GM19455 (cell line): Measurements from ENCODE around the gene PYM1.
"Not testable (repeated sequence)": the region's sequence is repeated elsewhere in the genome, so short reads cannot be mapped to it uniquely, and the experiment has no call there.

Source experiments
- ATAC-seq: cut with Tn5 transposase; IDR thresholded peaks from one replicate; pipeline ENCODE4 v1.9.1; 2021; ENCODE audit not compliant: unreplicated experiment

Gene PYM1

DNA sequence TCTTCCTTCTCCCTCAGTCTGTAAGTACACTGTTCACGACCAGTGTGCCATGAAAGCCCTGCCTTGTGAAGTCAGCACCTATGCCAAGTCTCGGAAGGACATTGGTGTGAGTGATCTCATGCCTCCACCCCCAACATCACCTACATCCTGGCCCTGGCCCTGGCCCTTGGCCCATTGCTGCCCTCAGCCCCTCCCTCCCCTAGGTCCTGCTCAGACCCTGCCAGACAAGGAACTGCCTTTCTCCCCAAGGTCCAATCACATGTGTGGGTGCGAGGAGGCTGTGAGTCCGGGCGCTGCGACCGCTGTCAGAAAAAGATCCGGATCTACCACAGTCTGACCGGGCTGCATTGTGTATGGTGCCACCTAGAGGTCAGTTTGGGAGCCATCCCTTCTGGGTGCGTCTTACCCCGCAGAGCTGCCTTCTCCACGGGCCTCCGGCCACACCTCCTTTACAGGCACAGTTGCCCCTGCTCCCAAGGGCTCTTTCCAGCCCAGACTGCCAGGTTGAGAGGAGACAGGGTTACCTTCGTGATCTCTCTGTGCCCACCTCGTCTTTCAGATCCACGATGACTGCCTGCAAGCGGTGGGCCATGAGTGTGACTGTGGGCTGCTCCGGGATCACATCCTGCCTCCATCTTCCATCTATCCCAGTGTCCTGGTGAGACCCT is 12.5 kb upstream of the PYM1 start:
- ATAC-seq = peak; percentile 96

DNA sequence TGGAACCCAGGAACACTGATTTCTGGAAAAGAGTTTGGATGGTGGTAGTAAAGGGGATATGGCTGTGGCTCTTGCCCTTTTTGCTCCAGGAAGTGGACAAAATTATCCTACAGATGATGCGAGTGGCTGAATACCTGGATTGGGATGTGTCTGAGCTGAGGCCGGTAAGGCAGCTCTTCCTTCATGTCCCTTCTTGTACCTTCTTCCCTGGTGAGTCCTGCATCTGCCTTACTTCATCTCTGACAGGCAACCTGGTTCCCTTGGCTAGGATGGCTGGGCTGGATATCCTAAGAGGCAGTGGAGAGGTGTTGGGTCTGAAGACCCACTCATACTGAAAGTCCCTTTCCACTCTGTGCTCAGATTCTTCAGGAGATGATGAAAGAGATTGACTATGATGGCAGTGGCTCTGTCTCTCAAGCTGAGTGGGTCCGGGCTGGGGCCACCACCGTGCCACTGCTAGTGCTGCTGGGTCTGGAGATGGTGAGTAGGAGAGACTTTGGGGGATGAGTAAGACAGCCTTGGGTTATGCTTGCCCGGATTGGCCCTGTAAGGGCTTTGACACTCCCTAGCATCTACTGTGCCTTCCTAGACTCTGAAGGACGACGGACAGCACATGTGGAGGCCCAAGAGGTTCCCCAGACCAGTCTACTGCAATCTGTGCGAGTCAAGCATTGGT is 11.3 kb upstream of the PYM1 start:
- no peak for ATAC-seq

DNA sequence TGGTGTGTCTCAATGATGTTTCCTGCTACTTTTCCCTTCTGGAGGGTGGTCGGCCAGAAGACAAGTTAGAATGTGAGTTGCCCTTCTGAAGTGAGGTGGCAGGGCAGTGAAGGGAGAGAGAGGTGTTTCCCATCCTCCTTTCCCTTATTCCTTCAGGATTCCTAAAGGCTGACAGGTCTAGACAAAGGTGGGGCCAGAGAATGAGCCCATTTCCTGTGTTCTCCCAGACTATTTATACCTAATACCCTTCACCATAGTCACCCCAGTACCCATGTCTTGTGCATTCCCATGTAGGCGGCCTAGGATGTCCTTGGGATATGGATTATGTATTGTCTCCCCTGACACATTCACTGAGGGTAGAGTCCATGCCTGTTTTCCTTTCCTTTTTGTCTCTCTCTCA is 10.3 kb upstream of the PYM1 start:
- no peak for ATAC-seq

DNA sequence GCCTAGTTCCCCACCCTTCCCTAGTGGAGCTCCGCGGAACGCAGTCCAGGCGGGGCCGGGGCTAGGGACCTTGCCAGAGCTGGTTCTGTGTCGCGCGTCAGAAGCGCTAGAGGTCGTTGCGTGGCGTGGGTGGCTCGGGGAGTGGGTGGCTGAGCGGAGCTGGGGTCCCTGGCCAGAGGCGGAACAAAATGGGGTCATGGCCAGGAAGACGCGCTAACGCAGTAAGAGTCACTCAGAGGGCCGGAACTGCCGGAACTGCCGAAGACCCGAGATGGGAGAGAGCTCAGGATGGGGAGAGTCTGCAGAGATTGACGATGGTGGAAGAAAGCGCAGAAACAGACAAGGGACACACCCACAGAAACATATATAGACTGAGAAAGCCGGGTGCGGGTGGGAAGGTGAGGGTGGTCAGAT is 8.1 kb upstream of the PYM1 start:
- ATAC-seq = no peak

DNA sequence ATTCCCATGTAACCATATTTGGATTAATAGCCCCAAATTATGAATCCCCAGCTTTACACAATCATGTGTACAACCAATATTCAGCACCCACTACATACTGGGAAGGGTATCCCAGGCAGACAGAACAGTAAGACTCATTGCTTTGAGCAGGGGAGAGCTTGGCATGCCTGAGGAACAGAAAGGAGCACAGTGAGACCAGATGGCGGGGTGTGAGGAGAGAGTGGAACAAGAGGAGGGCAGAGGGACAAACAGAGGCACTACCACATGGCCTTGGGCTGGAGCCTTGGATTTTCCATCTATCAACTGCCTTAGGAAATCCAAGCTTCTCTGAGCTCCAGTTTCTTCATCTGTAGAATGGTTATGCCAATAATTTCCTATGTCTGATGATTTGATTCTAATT is 7.1 kb upstream of the PYM1 start:
- no peak for ATAC-seq

DNA sequence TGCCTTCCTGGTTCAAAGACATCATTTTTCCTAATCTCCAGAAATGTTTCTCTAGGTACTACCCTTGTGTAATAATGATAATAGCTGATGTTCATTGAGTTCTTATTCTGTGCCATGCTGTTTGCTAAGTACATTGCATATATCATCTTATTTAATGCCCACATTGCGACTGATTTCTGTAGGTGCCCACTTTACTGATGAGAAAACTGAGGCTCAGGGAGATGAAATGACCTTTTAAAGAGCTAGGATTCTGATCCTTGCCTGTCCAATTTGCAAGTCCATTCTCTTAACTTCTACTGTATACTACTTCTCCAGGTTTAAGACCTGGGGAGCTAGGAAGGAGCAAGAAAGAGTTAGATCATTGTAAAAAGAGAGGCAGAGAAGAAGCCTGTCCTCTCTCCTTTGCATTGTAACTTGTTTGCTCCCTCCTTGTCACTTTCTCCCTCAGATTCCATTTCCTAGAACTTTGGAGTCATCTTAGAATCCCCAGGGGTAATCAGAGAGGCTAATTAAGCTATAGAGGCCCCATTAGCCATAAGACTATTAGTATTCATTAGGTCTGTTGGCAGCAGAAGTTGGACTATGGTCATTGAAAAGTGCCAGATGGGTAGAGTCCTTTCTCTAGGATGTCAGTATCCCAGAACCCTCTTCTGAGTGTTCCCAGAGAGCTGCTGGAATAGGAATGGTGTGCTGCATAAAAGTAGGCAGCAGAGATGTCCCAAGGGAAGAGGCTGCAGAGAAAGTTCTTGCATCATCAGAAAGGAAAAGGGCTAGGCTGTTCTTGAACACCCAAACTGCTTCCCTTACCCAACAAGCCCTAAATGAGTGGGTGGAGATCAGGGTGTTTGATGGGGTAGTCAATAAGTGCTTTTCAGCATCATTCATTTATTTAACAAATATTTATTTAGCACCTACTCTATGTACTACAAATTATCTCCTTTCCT is 6.4 kb upstream of the PYM1 start:
- ATAC-seq = no peak

DNA sequence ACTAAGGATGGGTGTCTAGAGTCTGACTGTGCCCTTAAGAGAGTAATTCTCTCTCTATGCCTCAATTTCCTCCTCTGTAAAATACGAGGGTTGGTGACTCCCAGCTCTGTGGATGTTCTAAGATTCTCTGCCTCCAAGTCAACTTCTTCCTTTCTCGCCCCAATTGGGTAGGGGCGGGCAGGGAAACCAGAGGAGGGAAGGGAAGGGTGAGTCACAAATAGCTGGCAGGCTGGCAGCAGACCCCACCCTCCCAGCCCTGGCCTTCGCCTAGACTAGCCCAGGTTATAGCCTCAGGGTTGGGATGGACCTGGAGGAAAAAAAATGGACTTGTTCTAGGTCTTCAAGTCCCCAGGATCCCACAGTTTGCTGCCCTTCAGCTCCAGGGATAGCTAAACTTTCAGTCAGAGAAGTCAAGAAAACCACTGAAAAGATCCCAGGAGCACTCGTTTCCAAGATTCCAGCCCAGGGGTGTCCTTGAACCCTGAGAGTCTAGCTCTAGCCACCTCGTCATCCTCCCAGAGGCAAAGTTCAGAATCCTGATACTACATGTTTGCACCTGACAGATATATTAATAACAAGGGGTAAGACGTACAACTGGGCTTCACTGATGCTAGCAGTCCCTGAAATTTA is 5.6 kb upstream of the PYM1 start:
- ATAC-seq = no peak

DNA sequence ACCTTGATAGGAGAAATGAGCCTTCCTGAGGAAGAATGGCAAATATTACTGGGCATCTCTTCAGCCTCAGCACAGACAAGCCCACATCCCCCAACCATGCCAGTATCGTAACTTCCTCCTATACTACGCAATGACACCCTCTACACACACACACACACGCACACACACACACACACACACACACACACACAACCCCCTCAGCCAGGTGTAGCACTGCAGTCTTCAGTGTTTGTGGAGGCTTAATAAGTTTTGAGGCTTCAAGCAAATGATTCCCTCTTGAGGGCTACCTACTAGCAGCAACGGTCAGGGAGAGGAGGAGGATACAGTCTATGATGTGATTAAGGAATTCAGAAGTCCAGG is 4.8 kb upstream of the PYM1 start:
- no peak for ATAC-seq

DNA sequence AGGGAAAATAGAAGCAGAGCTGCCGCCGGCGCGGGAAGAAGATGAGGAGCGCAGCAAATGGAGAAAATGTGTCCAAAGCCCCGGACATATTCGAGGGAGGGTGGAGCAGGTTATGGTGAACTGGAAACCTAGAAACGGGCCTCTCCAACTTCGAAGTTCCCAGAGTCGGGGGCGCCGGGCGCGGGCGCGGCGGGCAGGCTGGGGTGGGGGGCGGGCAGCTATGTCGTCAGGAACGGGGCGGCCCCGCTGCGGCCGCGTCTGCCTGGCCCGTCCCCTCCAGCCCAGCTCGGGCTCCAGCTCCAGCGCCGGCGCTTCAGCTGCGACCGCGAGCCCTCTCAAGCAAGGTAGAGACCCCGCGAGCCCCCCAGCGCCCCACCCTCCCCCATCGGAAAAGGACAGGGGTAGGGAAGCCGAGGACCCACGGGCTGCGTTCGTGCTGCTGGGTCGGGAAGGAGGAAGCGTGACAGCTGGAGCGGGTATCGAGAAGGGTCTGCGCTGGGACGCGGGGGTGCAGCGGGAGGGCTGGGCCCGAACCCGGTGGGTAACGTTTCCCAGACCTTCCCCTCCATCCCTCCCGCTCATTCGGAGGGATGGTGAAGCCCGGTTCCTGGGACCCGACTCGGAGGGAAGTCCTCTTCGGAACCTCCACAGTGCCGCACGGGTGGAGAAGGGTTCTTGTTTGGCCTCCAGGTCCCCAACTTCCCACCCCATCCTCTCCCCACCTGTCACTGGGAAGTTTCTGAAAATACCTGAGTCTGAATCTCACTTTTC is 4.3 kb upstream of the PYM1 start:
- no peak for ATAC-seq

DNA sequence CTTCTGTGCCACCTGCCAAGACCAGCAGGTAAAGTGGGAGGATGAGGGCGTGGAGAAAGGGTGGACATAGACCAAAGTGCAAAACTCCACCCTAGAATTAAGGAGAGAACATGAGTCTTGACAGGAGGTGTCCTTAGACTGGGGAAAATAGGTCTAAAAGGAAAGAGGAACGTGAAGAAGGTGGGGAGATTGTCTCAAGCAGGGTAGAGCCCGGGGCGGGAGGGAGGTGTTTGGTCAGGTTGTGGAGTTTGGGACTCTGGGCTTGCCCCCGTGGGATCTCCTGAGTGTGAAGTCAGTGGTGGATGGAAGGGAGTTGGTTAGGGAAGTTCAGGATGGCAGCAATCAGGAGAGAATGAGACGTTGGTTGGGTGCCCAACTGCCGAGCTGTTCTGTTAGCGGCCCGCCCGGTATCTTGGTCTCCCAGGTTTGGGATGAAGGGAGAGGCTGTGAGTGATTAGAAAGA is 3.7 kb upstream of the PYM1 start:
- ATAC-seq = no peak

DNA sequence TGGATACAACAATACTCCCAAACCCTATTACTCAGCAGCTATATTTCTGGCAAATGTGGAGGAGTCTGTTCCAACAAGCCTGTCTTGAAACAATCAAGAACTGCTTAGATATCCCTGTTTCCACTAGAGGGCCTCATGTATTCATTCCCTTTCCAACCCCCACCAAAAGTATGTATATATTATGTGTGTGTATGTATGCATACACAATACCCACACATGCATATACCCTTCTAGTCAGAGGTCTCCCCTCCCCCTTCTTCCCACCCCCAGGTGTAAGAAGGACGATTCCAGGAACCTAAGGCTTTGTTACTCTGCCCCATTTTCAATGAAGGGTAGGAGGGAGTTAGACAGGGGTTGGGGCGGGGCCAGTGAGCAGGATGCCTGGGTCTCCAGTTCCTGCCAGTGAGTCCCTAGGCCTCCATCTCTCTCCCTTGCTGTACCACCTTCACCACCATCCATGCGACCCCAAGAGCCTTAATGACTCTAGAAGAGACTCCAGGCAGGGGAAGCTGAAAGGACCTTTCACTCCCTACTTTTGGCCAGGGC is 3.1 kb upstream of the PYM1 start, which contains the start of gene DGKA:
TSS of gene DGKA (plus strand) at position 392 of the 546 bp plus-strand sequence. CDS start 5,342 bp downstream, outside the sequence.
- ATAC-seq = no peak

DNA sequence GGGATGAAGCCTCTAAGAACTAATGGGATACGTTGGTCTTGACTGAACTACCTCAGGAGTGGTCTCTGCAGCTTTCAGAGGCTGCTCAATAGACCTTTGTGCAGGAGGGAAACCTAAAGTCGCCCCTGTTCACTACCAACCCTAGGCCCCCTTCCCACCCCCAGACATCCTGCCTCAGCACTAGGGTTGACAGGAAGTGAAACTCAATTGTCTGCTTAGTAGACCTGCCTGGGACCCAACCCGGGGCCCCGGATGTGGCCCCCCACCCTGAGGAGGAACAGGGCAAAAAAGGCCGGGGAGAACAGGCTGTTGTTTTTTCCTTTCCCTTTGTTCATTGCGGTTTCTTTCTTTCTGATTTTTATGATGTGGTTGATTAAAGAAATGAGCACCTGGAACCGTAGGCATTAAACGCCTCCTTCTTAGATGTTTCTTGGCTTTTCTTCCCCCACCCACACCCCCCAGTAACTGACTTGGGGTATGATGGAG is 1.7 kb upstream of the PYM1 start:
- ATAC-seq = peak; percentile 29

DNA sequence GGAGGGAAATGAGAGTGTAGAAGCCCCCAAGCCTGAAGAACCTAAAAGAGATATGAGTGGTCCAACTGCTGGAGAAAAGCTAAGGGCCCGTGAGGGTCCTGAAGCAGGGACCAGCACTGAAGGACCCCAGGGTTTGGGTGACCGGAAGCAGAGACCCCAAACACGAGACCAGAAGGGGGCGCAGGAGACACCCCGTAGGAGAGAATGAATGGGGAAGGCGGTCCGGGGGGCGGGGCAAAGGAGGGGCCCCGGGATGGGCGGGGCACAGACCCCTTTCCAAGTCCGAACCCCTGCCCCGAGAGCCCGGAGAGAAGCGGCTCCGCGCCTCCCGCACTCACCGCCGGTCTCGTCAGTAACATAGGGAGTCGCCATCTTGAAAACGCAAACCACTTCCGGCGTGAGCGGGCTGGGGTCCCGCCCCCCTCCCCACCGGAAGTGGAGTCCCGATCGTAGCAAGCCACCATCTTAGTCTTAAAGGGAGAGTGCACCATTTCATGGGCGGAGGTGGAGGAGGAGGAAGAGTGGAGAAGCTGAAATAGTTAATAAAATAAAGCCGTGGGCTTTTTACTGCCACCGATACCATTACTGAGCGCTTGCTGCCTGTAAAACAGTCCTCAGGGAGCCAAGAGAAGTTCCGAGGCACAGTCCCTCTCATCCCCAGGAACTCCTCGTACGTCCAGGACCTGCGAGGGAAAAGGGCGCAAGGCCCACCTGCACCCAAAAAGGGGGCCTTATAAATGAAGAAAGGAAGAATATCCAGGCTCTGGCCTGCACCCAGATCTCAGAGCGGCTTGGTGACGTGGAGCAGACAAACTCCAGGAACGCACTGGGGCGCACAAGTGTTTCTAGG is 731 bp downstream of the PYM1 start:
- ATAC-seq = peak; percentile 45

DNA sequence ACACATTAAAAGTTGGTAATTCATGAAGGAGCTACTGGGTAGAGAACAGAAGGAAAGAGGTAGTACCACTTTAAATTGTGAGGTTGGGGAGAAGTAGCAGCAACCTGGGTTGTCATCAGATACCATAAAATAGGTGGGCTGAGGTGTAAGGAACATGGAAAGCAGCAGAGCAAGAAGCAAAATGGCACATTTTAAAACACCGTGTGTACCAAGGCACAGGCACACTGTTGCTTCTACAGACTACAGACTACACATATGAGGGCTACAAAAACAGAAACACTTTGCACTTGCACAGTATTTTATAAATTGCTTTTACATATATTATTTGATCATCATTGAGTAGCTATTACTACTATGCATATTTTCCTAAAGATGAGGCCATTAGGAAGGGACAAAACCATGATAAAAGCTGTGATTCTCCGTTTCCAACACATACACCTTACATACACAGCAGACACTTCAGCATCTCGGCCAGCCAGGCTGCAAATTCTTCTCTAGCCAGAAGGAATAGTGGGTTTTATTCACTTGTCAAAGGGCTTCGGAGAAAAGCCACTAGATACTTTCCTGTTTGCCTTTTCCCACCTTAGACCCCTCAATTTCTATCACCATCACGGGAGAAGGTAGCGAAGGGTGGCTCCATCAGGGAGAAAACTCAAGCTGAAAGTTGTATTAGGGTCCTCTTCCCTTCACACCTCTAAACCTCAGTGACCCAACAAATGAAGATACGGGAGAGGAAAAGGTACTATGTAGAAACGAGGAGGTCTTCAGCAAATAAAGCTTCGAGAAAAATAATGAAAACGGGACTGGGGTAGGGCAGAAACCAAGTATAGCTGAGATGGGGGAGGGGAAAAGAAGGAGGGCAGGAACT is 1.6 kb downstream of the PYM1 start:
- ATAC-seq = no peak

DNA sequence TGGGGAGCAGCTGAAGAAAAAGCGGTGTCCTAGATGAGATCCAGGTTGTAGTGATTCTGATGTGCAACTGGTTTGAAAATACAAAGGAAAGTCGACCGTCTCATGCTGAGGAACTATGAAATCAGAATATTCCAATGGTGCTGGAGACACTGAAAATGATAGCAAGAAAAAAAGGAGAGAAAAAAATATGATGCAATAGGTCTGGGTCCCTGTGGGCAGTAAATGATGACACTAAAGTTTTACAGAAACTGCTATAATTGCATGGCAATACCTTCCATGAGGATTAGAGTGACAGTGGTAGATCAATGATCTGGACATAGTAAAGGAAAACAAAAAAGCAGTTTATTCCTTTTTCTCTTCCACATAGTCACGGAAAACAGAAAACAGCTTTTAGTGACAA is 2.3 kb downstream of the PYM1 start:
- ATAC-seq = no peak

DNA sequence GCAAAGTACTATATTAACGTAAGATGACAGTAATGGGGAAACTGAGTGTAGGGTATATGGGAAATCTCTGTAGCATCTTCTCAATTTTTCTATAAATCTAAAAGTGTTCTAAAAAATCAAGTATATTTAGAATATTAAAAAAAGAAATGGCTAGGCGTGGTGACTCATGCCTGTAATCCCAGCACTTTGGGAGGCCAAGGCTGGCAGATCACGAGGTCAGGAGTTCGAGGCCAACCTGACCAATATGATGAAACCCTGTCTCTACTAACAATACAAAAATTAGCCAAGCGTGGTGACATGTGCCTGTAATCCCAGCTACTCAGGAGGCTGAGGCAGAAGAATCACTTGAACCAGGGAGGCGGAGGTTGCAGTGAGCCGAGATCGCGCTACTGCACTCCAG is 4.0 kb downstream of the PYM1 start:
- not testable (repeated sequence) for ATAC-seq

DNA sequence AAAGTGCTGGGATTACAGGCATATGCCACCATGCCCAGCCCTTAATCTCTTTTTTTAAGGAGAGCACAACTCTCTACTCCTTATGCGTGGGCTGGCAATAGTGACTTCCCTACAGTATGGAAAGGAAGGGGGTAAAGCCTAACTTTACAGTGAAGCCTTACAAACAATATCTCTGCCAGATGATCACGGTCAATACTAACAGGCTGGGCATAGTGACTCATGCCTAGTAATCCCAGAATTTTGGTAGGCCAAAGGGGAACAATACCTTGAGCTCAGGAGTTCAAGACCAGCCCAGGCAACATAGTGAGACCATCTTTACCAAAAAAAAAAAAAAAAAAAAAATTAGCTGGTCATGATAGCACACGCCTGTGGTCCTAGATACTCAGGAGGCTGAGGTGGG is 5.6 kb downstream of the PYM1 start:
- ATAC-seq = no peak

DNA sequence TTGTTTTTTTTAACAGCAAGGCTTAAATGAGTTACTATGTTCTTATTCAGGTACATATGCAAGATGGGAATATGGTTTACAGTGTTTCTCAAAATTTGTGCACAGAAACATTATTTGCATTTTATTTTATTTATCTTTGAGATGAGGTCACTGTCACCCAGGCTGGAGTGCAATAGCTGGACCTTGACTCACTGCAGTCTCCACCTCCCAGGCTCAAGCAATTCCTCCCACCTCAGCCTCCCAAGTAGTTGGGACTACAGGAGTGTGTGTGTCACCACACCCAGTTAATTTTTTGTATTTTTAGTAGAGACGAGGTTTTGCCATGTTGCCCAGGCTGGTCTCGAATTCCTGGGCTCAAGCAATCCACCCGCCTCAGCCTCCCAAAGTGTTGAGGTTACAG is 8.7 kb downstream of the PYM1 start:
- not testable (repeated sequence) for ATAC-seq
